ENCODE data around the gene EIF4E1B.

The EIF4E1B gene

DNA sequence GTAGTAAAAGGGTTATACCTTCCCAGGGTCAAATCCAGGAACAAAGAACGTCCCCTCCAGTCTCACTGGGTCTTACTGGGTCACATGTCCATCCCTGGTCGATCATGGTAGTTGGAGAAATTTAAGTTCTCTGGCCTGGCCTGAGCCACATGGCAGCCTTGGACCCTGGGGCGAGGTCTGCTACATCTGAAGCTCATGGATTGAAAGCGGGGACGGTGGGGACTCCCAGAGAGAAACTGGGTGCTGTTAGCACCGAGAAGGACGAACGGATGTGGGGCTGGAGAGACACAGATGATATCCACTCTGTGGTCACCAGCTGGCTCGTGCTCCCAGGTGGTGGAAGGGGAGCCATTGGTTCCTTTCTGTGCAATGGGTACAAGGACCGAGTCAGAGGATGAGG is 63.7 kb downstream of the EIF4E1B start:
- DNase-seq = no peak

DNA sequence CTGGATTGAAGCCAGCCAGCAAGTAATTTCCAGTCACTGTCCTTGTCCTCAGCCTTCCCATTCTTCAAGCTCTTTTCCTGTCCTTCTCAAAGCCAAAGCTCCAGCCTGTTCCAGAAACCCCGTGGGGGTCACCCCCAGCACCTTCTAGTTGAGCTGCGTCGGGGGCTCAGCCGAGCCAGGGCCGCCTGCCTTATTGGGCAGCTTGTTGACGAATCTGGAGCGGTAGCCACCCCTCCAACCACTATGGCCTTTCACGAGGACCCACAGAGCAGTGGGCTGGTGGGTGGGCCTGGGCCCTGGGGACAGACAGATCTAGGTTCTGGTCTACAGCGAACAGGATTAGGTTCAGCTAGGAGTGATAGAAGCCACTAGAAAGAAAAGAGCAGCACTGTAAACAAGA is 64.2 kb downstream of the EIF4E1B start:
- no peak for DNase-seq

DNA sequence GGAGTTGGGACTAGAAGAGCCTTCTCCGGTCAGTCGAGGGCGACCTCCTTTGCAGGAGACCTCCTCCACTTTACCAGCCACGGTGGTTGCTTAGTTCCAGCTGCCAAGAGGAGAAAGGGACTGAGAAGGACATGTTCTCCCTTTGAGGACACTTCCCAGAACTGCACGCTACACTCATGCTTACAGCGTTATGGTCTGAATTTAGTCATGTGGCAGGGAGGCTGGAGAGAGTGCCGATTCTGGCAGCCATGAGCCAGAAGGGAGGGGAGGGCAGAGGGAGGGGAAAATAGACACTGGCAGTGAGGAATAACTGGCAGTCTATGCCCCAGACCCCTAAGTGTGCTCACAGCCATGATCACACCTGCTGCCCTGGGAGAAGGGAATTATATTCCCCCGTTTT is 64.6 kb downstream of the EIF4E1B start:
- DNase-seq = no peak

All from NCI-H526 (cell line).